Fibroblast of pulmonary artery (primary cell): ENCODE results near the gene CD34.

Source experiments
- DNase-seq: peaks from one replicate; pipeline ENCODE4 v3.0.0-alpha.2; 2010; ENCODE audit warnings: low read depth
- H3K4me3 ChIP-seq: replicated peaks from 2 replicates; pipeline ENCODE4 v1.5.1; 2011; ENCODE audit warnings: low read depth, mild to moderate bottlenecking, control low read depth, low read length, moderate library complexity
- TF ChIP-seq, protein P1 (sequence below): IDR thresholded peaks from 2 replicates; pipeline ENCODE4 v1.5.1; 2011; ENCODE audit warnings: mild to moderate bottlenecking, control low read depth, low read length, inconsistent platforms; ENCODE audit errors: missing control alignments

The CD34 gene

DNA sequence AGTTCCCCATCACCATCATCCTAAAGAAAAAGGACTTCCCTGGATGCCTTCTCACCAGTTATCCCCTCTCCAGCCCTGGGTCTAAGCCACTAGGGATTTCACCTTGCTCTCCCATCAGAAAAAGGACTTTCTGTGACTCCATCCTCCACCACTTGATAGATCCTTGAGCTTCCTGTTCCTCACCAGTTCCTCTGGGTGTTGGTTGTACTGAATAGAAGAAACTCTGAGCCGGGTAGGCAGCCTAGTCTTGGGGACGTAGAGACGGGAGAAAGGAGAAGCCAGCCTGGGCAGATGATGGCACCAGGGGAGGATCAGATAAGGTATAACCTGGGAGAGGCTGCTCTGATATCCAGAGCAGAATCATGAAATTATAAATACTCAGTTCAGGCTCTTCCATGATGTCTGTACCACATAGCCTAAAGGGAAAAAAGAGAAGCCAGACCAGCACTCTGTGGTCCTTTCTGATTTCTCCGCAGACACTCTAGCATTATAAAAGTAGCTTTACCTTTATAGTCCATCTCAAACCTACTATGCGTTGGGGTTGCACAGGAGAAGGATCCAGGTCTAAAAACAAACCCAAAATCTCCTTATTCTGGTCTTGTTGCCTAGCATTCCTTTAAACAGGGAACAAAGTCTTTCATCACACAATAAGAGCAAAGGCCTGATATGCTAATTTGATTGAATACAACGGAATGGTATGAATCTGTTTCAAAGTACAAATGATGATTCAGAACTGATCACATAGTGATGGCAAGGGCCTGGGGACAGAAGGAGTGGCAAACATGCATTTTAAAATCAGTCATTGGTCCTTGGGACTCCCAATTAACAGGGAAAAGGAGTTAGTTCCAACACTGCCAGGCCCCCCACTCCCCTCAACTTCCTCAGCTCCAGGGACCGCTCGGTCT is 1.2 kb upstream of the CD34 start:
- TF ChIP-seq, protein P1, sequence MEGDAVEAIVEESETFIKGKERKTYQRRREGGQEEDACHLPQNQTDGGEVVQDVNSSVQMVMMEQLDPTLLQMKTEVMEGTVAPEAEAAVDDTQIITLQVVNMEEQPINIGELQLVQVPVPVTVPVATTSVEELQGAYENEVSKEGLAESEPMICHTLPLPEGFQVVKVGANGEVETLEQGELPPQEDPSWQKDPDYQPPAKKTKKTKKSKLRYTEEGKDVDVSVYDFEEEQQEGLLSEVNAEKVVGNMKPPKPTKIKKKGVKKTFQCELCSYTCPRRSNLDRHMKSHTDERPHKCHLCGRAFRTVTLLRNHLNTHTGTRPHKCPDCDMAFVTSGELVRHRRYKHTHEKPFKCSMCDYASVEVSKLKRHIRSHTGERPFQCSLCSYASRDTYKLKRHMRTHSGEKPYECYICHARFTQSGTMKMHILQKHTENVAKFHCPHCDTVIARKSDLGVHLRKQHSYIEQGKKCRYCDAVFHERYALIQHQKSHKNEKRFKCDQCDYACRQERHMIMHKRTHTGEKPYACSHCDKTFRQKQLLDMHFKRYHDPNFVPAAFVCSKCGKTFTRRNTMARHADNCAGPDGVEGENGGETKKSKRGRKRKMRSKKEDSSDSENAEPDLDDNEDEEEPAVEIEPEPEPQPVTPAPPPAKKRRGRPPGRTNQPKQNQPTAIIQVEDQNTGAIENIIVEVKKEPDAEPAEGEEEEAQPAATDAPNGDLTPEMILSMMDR, result no peak
- no peak overlapping the region for H3K4me3 ChIP-seq
- no peak for DNase-seq

DNA sequence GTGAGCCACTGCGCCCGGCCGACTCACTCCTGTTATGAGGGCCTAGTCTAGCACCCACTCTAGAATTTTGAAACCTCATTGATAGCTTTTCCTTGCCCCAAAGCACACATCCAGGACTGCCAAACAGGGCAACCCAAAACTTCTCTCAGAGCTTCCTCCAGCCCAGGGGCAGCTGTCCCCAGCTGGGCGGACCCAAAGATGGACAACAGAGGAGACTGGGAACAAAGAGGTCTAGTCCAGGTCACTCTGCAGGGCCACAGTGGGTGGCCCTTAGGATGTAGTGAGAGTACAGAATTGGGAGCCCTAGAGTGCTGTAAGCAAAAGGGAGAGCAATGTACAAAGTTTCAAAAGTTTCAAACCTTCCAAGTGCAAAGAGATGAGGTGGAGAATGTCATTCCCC is 1.2 kb downstream of the CD34 start:
- no peak for DNase-seq
- TF ChIP-seq, protein P1, result no peak
- H3K4me3 ChIP-seq, result no peak overlapping the region

DNA sequence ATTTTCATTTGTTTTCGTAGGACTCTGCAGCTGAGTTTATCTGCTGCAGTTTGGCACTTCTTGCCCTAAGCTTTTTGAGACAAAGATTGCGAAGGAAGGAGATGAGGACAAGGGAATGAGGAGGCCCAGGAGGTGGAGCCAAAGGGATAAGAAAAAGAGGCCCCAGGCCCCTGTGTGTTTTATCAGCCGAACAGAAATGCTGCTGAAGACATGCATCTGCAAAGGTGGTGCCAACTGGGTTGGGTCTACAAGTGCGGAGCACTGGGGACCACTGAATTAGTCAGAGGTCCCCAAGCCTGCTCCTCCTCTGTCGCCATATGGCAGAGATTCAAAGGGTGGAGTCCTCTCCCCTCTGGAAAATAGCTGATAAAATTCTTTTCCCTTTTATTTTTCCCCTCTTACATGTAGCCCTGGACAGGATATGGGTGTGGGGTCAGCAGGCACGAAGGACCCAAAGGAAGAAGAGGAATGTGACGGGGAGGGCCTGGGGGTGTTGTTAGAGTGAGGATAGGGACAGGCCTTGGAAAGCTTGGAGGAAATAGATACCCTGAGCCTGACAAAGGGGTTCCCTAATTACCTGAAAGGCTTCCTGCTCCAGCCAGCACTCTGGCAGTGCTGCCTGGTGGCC is 2.7 kb downstream of the CD34 start:
- H3K4me3 ChIP-seq, result no peak overlapping the region
- TF ChIP-seq, protein P1, result no peak
- DNase-seq, result peak; percentile 31

DNA sequence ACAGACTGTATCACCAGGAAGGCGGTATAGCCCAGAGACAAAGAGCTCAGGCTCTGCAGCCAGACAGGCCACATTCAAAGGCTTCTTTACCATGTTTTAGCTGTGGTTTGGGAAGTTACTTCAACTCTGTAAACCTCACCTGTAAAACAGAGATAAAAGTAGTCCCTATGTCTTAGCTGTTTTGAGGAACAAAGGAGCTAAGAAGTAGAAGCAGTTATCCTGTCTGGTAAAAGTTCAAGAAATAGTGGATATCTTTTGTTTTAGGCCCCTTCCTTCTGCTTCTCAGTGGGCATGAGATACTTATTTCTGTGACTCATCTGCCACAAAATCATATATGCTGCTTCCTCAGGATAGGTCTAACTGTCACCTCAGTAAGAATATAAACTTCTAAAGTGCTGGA is 6.5 kb downstream of the CD34 start:
- DNase-seq, result no peak
- TF ChIP-seq, protein P1, result no peak
- H3K4me3 ChIP-seq, result no peak overlapping the region

DNA sequence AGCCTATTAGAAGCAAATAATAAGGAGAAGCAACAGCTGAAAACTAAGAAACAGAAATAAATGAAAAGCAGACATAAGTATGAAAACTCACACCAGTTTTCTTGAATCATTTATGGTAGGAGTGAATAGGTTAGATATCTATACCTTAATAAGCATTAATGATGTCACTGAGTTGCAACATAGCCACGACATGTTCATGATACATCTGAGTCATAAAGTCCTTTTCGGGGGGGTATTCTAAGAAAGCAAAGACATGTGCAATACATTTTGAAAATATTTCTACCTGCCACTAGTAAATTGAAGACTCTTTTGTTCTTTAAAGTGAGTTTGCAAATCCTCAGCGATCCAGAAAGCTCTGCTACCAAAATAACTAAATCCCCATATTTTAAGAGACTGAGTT is 7.2 kb downstream of the CD34 start:
- TF ChIP-seq, protein P1, result no peak
- DNase-seq, result peak; percentile 50
- H3K4me3 ChIP-seq, result no peak overlapping the region

DNA sequence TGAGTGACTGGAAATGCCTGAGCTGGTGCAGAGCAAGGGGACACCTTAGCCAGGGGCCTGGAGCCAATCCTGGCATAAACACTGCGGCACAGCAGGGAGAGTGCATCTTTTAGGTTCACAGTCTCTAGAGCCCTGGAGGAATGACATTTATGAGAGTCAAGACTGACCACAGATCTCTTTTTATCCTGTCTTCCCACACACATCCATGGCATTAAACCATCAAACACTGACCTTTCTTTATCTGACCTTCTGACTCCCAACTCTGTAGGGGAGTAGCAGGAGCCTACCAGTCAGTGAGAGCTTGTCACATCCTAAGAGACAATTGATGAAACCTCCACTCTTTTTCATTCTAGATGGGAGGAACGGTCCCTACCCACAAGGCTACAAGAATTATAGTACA is 7.9 kb downstream of the CD34 start:
- TF ChIP-seq, protein P1, result no peak
- H3K4me3 ChIP-seq, result no peak overlapping the region
- DNase-seq, result no peak
